NCI-H1930 (cell line): Measurements from ENCODE around the gene PDIA4.
A peak's percentile ranks its signal among the peaks of the same experiment; 100 is the strongest.
"Not testable (repeated sequence)": the region's sequence is repeated elsewhere in the genome, so short reads cannot be mapped to it uniquely, and the experiment has no call there.

Experiments
- DNase-seq, 2 experiments: peaks; one replicate each; lab custom pipeline; 2025; lab: John Stamatoyannopoulos, UW

PDIA4 gene

GRCh38 chr7:149003018-149003417 lies 25.3 kb downstream of the PDIA4 start:
- DNase-seq: no peak

DNA sequence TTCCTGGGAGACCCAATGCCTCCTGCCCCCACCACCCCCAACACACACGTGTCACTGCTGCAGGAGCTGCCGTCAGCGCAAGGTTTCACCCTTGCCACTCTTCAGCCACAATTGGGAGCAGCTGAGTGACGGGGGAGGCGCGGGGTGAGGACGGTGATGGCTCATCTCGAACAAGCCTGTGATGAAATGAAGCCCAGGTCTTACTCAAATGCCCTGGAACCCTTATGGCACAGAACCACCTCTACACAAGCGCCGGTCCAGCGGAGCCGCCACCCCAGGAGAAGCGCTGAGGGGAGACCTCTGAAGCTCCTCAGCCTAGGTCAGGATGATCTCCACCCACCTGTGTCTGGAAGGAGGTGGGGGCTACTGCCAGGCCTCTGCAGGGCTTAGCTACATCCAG lies 25.7 kb downstream of the PDIA4 start:
- DNase-seq: no peak

DNA sequence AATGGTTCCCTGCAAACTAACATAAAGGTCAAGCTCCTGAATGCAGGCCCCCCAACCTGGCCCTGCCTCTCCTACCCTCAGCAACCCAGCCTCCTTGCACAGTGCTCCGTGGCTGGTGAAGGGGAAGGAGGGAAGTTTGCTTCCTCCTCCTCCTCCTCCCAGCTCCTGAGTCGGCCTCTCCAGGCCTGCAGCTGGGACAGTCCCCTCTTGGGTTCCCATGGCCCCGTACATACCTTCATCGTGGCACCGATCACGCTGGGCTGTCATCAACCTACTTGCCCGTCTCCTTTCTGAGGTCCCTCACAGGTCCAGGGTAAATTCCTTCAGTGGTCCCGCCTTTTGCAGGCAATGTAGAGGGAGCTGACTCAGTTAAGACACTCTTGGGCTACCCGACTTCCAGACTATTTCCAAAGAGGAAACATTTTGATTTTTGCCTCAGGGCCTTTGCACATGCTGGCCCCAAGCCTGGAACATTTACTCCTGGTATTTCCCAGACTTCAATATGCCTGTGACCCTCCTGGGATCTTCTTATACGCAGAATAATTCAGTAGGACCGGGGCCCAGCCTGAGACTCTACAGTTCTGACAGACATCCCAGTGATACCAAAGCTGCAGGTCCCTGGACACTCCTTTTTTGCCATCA lies 26.8 kb downstream of the PDIA4 start:
- DNase-seq: no peak

DNA sequence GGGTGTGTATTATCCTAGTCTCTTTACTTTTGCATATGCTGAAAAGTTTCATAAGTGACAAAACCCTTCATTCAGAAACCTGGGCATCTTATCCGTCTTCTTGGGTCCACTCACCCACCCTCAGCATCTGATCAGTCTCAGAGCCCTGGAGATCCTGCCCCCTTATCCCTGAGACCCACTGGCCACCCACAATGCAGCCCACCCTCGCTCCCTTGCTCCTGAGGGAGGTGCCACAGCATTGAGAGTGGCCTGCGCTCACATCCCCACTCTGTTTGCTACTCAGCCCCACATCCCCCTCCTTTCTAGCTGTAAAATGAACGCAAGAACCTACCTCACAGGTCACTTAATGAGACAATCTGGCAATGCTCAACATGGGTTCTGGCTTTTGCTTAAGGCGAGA lies 27.3 kb downstream of the PDIA4 start:
- DNase-seq: no peak

GRCh38 chr7:148999192-148999591 lies 29.1 kb downstream of the PDIA4 start:
- DNase-seq: no peak

DNA sequence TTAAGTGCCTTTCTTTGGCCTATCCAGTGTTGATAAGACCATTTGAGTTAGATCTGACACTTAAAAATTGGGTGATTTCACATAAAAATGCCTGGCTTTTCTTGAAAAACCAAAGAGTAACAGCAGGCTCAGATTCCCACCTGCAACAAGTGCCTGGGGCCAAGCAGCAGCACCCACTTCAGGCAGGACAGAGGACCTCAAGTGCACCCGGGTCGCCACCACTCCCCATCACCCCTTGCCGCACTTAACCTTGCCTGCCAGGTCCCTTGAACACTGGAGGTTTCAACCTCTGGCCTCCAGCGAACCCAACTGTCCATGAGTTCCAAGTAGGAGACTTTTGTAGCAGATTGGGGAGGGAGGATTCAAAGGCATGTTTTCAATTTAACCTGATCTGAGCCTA lies 30.8 kb downstream of the PDIA4 start:
- DNase-seq: no peak

DNA sequence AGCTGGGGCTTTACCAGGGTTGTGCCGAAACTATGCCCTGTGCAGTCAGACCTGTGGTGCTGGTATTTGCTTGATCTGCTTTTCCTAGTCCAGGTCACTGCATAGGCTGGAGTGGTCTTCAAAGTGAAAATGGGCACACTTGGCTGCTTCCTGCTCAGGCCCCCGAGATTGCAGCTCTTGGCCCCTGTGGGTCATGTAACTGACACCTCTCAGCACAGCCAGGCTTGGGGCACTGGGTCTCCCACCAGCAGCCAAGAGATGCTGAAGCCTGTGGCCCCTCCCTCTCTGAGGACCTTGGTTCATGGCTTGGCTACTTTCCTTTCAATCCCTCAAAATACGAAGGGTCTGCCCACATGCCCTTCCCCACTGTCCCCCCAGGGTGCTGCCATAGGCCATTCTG lies 33.7 kb downstream of the PDIA4 start:
- DNase-seq: no peak

DNA sequence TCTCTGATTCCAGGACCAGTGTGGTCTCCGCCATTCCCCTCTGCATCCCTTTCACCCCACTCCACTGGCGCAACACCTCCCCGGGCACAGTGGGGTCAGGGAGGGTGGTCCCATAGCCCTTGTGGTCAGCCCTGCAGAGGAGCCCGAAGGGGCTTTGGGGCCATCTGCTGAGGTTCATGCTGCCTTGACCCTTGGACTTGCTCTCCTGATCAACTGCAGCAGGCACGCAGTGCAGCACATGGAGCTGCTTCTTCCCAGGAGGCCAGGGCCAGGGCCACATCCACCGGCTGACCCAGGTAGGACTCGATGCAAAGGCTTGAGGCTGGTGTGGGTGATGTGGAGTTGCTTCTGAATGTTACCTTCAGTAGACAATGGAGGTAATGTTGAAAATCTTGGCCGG lies 35.1 kb downstream of the PDIA4 start:
- no peak for DNase-seq

DNA sequence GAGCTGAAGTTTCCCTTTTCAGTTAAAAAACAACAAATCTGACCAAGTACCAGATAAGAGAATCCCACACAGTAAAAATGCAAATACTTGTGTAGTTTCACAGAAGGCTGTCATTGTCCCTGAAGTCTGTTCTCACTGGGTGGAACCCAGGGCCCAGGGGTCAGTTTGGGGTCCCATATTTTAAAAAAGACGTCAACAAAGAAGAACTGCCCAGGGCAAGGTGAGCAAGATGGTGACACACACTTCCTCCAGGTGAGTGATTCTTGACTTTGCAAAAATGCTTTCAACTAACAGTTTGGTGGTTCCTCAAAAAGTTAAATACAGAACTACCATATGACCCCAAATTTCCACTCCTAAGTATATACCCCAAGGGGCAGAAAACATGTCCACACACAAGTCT lies 36.8 kb downstream of the PDIA4 start:
- no peak for DNase-seq

DNA sequence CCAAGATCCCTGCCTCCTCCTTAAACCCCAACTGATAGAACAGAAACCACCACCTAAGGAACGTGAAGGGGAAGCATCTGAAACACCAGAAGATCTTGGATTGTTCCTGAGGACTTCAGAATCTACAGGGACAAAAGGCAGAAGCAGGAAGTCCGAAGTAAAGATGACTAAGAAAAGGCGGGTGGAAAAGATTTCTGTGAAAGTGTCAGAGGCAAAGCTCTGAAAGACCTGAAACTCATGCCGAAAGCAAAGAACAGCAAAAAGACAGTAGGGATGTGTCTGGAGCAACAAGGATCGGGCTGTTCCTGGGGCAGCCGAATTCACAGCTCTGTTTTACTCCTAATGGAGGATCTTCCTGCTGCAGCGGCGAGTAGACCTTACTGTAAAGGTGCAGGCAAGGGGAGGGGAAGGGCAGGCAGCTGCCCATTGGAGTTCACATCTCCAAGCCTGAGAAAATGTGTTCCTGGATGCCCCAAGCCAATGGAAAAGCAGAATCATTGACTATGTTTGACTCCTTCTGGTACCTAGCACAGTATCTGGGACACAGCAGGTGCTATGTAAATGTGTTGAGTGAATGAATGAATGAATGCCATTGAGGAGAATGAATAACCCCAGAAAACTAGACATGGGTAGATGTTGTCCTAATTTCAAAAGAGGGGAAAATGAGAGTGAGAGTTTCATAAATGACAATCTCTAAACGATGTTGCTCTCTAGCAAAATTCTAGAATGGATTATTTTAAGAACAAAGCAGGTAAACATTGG lies 40.4 kb downstream of the PDIA4 start:
- DNase-seq: no peak

GRCh38 chr7:148987010-148987750 lies 41.1 kb downstream of the PDIA4 start:
- DNase-seq: peak; percentile 88 to 89

DNA sequence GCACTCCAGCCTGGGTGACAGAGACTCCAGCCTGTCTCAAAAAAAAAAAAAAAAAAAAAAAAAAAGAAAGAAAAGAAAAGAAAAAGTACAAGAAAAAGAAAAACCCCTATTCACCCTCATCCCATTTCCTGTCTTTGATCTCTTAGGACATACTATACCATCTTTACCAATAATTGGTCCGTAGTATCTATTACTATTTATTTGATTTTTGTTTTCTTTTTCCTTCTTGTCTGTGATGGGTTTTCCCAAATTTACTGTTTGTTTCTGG lies 41.6 kb downstream of the PDIA4 start:
- no peak for DNase-seq

DNA sequence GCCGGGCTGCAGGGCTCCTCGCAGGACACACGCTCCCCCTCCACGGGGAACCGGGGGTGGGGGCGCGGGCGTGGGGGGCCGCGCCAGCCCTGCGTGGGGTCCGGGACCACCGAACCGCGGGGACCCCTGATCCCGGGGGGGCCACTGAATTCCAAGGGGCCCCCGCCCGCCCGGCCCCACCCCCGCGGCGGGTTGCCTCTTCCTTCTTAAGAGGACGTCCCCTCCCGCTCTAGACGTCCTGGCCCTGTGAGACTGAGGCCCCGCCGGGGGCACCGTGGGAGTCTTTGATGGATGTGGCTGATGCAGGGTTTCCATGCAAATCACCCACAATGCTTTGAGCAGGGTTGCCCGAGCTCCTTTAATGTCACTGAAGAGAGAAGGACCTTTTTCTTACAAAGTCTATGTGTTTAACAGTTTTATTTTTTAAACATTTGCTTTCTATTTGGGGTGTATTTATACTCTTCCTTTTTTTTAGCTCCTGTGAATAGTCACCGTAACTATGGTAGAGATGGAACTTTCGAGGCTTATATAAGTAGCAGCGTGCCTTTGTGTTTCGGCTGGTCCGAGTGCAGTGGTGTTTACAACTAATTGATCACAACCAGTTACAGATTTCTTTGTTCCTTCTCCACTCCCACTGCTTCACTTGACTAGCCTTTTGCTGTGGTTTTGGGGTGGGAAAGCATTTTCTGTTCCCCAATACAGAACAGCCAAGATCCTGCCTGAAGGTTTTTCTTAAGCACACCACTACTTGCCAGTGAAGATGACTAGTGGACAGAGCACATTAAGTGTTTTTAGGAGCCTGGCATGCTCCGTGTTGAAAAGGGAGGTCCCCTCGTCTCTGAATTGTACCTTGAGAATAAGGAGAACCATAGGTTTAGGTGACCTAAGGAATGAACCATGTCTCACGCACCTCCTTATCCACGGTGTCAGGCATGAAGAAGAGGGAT lies 44.8 kb downstream of the PDIA4 start:
- peak; percentile 87 to 92 for DNase-seq

DNA sequence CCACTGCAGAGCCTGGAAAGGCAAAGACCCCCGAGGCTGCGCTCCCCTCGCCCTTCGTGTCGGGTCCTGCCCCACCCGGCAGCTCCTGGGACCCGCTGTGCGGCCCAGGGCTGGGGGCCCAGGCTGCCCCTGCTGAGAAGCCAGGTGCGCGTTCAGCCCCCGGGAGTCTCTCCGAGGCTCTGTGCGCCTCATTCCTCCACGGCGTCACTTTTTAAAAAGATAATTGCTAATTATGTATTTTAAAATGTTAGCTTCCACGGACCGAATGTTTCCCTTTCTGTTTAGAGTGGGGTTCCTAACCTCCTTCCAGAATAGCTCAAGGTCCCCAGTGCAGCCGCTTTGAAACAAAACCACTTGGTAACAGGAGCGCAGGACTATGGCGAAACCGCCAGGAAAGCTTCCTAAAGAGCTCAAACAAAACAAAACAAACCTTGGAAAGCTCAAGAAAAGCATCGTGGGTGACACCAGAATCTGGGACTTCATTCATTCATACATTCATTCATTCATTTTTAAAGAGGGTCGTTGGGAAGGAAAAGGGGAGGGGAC lies 45.6 kb downstream of the PDIA4 start:
- peak; percentile 23 to 35 for DNase-seq

DNA sequence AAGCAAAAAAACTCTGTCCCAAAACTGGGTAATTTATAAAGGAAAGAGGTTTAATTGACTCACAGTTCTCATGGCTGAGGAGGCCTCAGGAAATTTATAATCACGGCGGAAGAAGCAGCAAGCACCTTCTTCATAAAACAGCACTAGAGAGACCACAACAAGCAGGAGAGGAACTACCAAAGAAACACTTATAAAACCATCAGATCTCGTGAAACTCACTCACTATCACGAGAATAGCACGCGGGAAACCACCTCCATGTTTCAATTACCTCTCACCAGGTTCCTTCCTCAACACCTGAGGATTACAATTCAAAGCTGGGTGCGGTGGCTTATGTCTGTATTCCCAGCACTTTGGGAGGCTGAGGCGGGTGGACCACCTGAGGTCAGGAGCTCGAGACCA lies 48.5 kb downstream of the PDIA4 start:
- DNase-seq: no peak

- not testable (repeated sequence) for DNase-seq
Measured at GRCh38 chr7:148979072-148979471, 49.2 kb downstream of the PDIA4 start.

- DNase-seq: no peak
Measured at GRCh38 chr7:148978091-148978490, 50.2 kb downstream of the PDIA4 start.

DNA sequence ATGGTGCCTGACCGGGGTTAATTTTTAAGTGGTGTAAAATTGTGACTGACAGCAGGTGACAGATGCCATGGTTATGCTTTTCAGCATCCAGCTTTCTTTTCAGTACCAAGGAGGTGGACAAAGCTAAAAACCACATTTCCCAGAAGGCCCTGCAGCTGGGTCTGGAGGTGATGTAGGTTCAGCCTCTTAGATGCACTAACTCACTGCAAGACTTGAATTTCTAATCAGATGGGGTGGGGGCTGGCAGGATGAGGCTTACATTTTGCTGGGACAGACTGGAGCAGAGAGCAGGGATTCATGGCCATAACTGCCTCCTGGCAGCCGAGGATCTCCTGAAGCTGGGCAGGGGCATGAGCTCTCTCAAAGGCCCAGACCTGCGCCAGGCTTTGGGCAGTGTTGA lies 52.4 kb downstream of the PDIA4 start:
- no peak for DNase-seq

DNA sequence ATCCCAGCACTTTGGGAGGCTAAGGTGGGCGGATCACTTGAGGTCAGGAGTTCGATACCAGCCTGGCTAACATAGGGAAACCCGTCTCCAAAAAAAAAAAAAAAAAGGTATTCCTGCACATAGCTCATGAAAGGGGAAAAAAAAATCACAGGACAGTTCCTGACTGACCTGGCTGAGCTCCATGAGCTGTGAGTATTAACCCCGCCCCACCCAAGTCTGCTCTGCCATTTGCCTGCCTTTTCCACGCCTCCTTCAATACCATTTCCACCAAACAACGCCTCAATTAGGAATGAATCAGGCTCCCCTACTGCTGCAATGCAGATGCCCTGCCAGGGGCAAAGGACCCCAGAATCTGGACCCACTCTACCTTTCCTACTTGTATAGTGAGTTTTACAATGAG lies 55.0 kb downstream of the PDIA4 start:
- no peak for DNase-seq

GRCh38 chr7:148972375-148972774 lies 55.9 kb downstream of the PDIA4 start:
- DNase-seq: no peak

DNA sequence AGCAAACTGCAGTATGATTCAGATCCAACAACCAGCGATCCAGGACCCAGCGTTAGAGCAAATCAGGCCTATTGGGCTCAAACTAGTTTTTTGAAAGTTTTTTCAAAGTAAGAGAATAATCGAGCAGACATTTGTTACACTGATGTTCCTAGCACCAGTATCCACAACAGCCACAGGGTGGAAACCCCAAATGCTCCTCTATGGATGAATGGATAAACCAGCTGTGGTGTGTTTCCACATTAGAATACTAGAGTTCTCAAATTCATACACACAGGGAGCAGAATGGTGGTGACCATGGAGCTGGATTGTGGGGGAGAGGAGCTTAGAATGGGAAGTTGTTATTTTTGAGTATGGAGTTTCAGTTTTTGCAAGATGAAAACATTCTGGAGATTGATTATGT lies 60.7 kb downstream of the PDIA4 start:
- no peak for DNase-seq

- no peak for DNase-seq
Measured at GRCh38 chr7:148967032-148967372, 61.3 kb downstream of the PDIA4 start.
